ENCODE data around the gene CEP152. TPM values are rescaled to one million over a fixed set of nuclear protein-coding genes. Genes with fewer than 3 reads are reported as not detected.

Gene CEP152
- total and polyA plus RNA-seq, 2 of the 13 experiments (the other 11 are each of a cell fraction or from before 2014, with no cell fraction given), result 1.3 to 14.7 TPM

DNA sequence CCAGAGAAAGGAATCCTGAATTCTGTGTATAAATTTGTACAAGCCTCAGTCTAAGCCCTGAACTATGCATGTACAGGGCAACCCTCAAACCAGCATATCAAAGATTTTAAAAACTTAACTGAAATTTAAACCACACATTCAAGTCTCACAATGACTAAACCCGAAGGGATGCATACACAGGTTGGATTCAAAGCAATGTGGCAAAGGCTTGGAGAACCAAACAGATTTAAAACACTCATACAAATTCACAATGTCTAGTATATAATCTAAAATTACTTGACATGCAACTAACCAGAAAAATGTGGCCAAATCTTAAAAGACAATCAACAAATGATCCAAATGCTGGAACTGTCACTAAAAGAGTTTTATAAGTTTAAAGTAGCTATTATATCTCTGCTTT, 36.4 kb downstream of the CEP152 start:
- no peak for TF ChIP-seq ZNF44 (CRISPR knock-in tag; IDR thresholded peaks at IDR 0.05)
- TF ChIP-seq RAD51 (IDR thresholded peaks at IDR 0.05; ENCODE audit: borderline replicate concordance), result no peak
- no peak for TF ChIP-seq MAZ (IDR thresholded peaks at IDR 0.05; ENCODE audit: borderline replicate concordance, low read depth, low read length)
- no peak for TF ChIP-seq MAZ (CRISPR knock-in tag; IDR thresholded peaks at IDR 0.05; ENCODE audit: low read depth)
- TF ChIP-seq JARID2 (CRISPR knock-in tag; IDR thresholded peaks at IDR 0.05; ENCODE audit: insufficient replicate concordance), result no peak
- no peak for TF ChIP-seq MLLT10 (CRISPR knock-in tag; IDR thresholded peaks at IDR 0.05)
- no peak for TF ChIP-seq PTBP1 (IDR thresholded peaks at IDR 0.05; ENCODE audit: low read depth, low read length, poor library complexity, severe bottlenecking)
- TF ChIP-seq, protein P1, sequence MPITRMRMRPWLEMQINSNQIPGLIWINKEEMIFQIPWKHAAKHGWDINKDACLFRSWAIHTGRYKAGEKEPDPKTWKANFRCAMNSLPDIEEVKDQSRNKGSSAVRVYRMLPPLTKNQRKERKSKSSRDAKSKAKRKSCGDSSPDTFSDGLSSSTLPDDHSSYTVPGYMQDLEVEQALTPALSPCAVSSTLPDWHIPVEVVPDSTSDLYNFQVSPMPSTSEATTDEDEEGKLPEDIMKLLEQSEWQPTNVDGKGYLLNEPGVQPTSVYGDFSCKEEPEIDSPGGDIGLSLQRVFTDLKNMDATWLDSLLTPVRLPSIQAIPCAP (CRISPR knock-in tag; IDR thresholded peaks at IDR 0.05; ENCODE audit: low read depth), result no peak
- no peak for TF ChIP-seq PHB2 (IDR thresholded peaks at IDR 0.05; ENCODE audit: partially characterized antibody)
- TF ChIP-seq, protein P2, sequence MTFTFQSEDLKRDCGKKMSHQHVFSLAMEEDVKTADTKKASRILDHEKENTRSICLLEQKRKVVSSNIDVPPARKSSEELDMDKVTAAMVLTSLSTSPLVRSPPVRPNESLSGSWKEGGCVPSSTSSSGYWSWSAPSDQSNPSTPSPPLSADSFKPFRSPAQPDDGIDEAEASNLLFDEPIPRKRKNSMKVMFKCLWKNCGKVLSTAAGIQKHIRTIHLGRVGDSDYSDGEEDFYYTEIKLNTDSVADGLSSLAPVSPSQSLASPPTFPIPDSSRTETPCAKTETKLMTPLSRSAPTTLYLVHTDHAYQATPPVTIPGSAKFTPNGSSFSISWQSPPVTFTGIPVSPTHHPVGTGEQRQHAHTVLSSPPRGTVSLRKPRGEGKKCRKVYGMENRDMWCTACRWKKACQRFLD (CRISPR knock-in tag; IDR thresholded peaks at IDR 0.05; ENCODE audit: borderline replicate concordance), result no peak
- CTCF ChIA-PET (ENCODE audit: low intra/inter-chr PET ratio, low total read pairs), result no interaction called here
- Histone ChIP-seq H3K4me1 (ENCODE audit: insufficient read depth, low read length) (peaks cover 9% of the 10 kb centered on the region), H3K36me3 (replicated peaks in 1 of 2; ENCODE audit: control insufficient read depth in 1 of 2, insufficient read depth in 2 of 2, low read length in 2 of 2) (peaks cover 0 to 2% of the 10 kb centered on the region in 2 experiments; a peak in 1 of 5 replicates), H3K79me2 (ENCODE audit: insufficient read depth, low read length) (no peaks in the 10 kb centered on the region), H3K9ac (ENCODE audit: insufficient read depth, low read depth, low read length) (no peak overlapping the region), H3K4me3 (replicated peaks in 1 of 3; ENCODE audit: insufficient read depth in 1 of 3, low read depth in 2 of 3, low read length in 3 of 3) (no peak overlapping the region), H3K4me2 (ENCODE audit: low read depth, low read length) (no peak overlapping the region), H2AFZ (ENCODE audit: low read length) (no peak overlapping the region), H3K27me3 (ENCODE audit: control insufficient read depth in 1 of 2, insufficient read depth in 2 of 2, low read length in 2 of 2) (no peaks in the 10 kb centered on the region; a peak in 1 of 5 replicates), H3K27ac (ENCODE audit: extremely low read length, insufficient read depth, low read length) (no peak overlapping the region), H4K20me1 (ENCODE audit: insufficient read depth, low read length) (no peaks in the 10 kb centered on the region), H3K9me3 (ENCODE audit: low read length) (no peaks in the 10 kb centered on the region)
- WGBS (ENCODE audit: low lambda C conversion rate), result 100% methylated on average over 1 of the region's 1 CpG
- POLR2A ChIA-PET, result no interaction called here
- intact Hi-C loops (cut with micrococcal nuclease; ENCODE audit: unreplicated experiment), result no loop called here
- FAIRE-seq (no peak), DNase-seq (ENCODE audit: low spot score) (no peak), ATAC-seq (no peak)
- in situ Hi-C loops (cut with HindIII; ENCODE audit: extremely low pct_ligation_motif_present, low pct_unique_long_range_greater_than_20kb), result no loop called here
- BruUV-seq (replicated peaks), result no TSS peak
